ENCODE measurements around the gene TM7SF3.

- TF ChIP-seq EZH2 (IDR thresholded peaks at IDR 0.05) (no peak), POLR2AphosphoS5 (IDR thresholded peaks at IDR 0.05; ENCODE audit: borderline replicate concordance, low read depth, low read length) (no peak)
Measured at GRCh38 chr12:27006797-27007467, 7.3 kb downstream of the TM7SF3 start.

All from SK-N-MC (cell line).